ENCODE data around the gene LARP1B.

DNA sequence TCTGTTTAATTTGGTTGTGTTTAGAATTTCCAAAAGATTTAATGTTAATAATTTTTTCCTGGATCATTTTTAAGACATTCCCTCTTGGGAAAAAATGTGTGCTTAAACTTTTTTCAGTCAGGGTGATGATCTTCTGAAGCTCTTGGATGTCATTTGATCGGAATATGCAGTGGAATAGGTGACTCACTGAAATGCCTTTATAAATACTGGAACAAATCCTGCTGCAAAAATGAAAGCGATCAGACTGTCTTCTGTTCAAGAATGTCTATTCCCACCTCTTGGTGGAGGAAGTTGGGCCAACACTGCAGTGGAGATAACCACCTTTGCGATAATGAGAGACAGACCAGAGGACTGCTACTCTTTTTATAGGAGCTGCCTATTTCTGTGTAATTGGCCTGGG, 46.7 kb downstream of the LARP1B start:
- TF ChIP-seq, protein P1, sequence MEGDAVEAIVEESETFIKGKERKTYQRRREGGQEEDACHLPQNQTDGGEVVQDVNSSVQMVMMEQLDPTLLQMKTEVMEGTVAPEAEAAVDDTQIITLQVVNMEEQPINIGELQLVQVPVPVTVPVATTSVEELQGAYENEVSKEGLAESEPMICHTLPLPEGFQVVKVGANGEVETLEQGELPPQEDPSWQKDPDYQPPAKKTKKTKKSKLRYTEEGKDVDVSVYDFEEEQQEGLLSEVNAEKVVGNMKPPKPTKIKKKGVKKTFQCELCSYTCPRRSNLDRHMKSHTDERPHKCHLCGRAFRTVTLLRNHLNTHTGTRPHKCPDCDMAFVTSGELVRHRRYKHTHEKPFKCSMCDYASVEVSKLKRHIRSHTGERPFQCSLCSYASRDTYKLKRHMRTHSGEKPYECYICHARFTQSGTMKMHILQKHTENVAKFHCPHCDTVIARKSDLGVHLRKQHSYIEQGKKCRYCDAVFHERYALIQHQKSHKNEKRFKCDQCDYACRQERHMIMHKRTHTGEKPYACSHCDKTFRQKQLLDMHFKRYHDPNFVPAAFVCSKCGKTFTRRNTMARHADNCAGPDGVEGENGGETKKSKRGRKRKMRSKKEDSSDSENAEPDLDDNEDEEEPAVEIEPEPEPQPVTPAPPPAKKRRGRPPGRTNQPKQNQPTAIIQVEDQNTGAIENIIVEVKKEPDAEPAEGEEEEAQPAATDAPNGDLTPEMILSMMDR (conservative IDR thresholded peaks at IDR 0.05; ENCODE audit: low read length) = no peak
- TF ChIP-seq EZH2phosphoT487 (IDR thresholded peaks at IDR 0.05; ENCODE audit: borderline replicate concordance, low read depth, low read length) = no peak

All from OCI-LY7 (cell line).